B cell (primary cell): ENCODE results near the gene ATP1B2. TPM values are rescaled to one million over a fixed set of nuclear protein-coding genes. Genes with fewer than 3 reads are reported as not detected.

Experiments
- ATAC-seq: fragments of 200-7000 bp; cut with Tn5 transposase; one replicate; pipeline ENCODE4 v1.10.0; 2021; ENCODE audit warnings: low read depth, mild to moderate bottlenecking, moderate number of reproducible peaks, moderate library complexity
- CTCF ChIA-PET: fragments of 350-600 bp; sonication (Branson Sonifier 250); formaldehyde crosslinking; loops from one replicate; lab custom pipeline; 2021; ENCODE audit warnings: antibody characterized with exemption, inconsistent platforms; lab: Charles Lee
- POLR2A ChIA-PET: fragments of 350-600 bp; sonication (Branson Sonifier 250); formaldehyde crosslinking; loops from one replicate; lab custom pipeline; 2021; ENCODE audit warnings: antibody characterized with exemption; lab: Charles Lee
- DNase-seq: peaks from one replicate; pipeline ENCODE4 v3.0.0; 2013
- H2AFZ ChIP-seq: 2 replicates; pipeline ENCODE4 v1.6.1; 2012; ENCODE audit warnings: mild to moderate bottlenecking, low read depth, low read length; ENCODE audit not compliant: insufficient read depth, poor library complexity, severe bottlenecking
- H3K27ac ChIP-seq, 2 donors: 1 replicate in 1 of 2; 2 replicates in 1 of 2; pipeline ENCODE4 v1.5.1; 2012 to 2013; ENCODE audit warnings: low read length in 2 of 2, mild to moderate bottlenecking in 2 of 2, moderate library complexity in 1 of 2
- H3K27me3 ChIP-seq, 4 experiments: fragments of 200-600 bp in 1 of 4; sonication (generic) in 1 of 4; replicated peaks in 1 of 4; 1 replicate in 2 of 4; 2 replicates in 2 of 4; pipeline versions ENCODE4 v1.6.1 to v1.7.0; 2013 to 2016; ENCODE audit warnings: low read length in 3 of 4, mild to moderate bottlenecking in 2 of 4, mixed read lengths in 1 of 4, moderate library complexity in 1 of 4; ENCODE audit not compliant: insufficient read depth in 4 of 4, control insufficient read depth in 3 of 4; ENCODE audit errors: control extremely low read depth in 1 of 4
- H3K36me3 ChIP-seq, 2 experiments: replicated peaks in 1 of 2; 1 replicate in 1 of 2; 2 replicates in 1 of 2; pipeline versions ENCODE4 v1.6.1 to v1.7.1; 2013; ENCODE audit warnings: low read length in 1 of 2; ENCODE audit not compliant: insufficient read depth in 2 of 2, control insufficient read depth in 1 of 2; ENCODE audit errors: control extremely low read depth in 1 of 2, extremely low read depth in 1 of 2
- H3K4me1 ChIP-seq, 2 donors: fragments of 200-600 bp in 1 of 2; sonication (generic) in 1 of 2; 1 replicate in 1 of 2; 2 replicates in 1 of 2; pipeline versions ENCODE4 v1.5.1 to v1.6.1; 2013 to 2017; ENCODE audit warnings: low read length in 2 of 2; ENCODE audit not compliant: control insufficient read depth in 2 of 2, insufficient read depth in 2 of 2
- H3K4me2 ChIP-seq: replicated peaks from 2 replicates; pipeline ENCODE3; 2012; ENCODE audit warnings: mild to moderate bottlenecking, low read depth, low read length; ENCODE audit not compliant: poor library complexity, severe bottlenecking
- H3K4me3 ChIP-seq, 5 experiments: fragments of 200-600 bp in 1 of 5; sonication (generic) in 1 of 5; 1 replicate in 3 of 5; 2 replicates in 2 of 5; pipeline versions ENCODE4 v1.5.1 to v1.7.0; 2011 to 2016; ENCODE audit warnings: low read length in 4 of 5, mild to moderate bottlenecking in 4 of 5, low read depth in 2 of 5, control low read depth in 1 of 5, moderate library complexity in 1 of 5; ENCODE audit not compliant: insufficient read depth in 1 of 5; ENCODE audit errors: control extremely low read depth in 1 of 5, extremely low read depth in 1 of 5
- H3K79me2 ChIP-seq: fragments of 200-600 bp; sonication (generic); one replicate; pipeline ENCODE4 v1.6.0; 2016; ENCODE audit warnings: low read length; ENCODE audit not compliant: control insufficient read depth, insufficient read depth
- H3K9ac ChIP-seq: fragments of 200-600 bp; sonication (generic); 2 replicates; pipeline ENCODE4 v1.6.1; 2017; ENCODE audit warnings: mild to moderate bottlenecking, low read length, moderate library complexity
- H3K9me3 ChIP-seq, 3 donors: one replicate each; pipeline versions ENCODE4 v1.6.1 to v1.7.1; 2013; ENCODE audit warnings: low read length in 2 of 3; ENCODE audit not compliant: control insufficient read depth in 2 of 3, insufficient read depth in 1 of 3; ENCODE audit errors: control extremely low read depth in 1 of 3
- H4K20me1 ChIP-seq: 2 replicates; pipeline ENCODE4 v1.6.0; 2012; ENCODE audit warnings: mild to moderate bottlenecking, low read length; ENCODE audit not compliant: insufficient read depth, control insufficient read depth, poor library complexity, severe bottlenecking
- H3K27ac Mint-ChIP-seq: one replicate; pipeline ENCODE4 v1.8.0; 2021; ENCODE audit warnings: mixed read lengths
- H3K27me3 Mint-ChIP-seq: one replicate; pipeline ENCODE4 v1.8.0; 2021; ENCODE audit warnings: mixed read lengths
- H3K4me1 Mint-ChIP-seq: one replicate; pipeline ENCODE4 v1.8.0; 2021; ENCODE audit warnings: mixed read lengths
- H3K4me3 Mint-ChIP-seq: one replicate; pipeline ENCODE4 v1.8.0; 2021; ENCODE audit warnings: mixed read lengths
- H3K9me3 Mint-ChIP-seq: one replicate; pipeline ENCODE4 v1.8.0; 2022; ENCODE audit warnings: mixed read lengths; ENCODE audit not compliant: insufficient read depth
- EZH2 ChIP-seq: IDR thresholded peaks from 2 replicates; pipeline ENCODE4 v1.6.1; 2012; ENCODE audit warnings: borderline replicate concordance, low read depth, mild to moderate bottlenecking, moderate library complexity, low read length; ENCODE audit not compliant: insufficient read depth, poor library complexity, severe bottlenecking
- WGBS: methylation state at CpG from one replicate; pipeline ENCODE4 v1.1.5; 2013; ENCODE audit warnings: missing lambda C conversion rate; ENCODE audit not compliant: insufficient coverage; 5-methylcytosine and 5-hydroxymethylcytosine counted together
- intact Hi-C: fragments of 100-400 bp; cut with micrococcal nuclease; formaldehyde crosslinking; loops from one replicate; pipeline ENCODE4 v1.10.0; 2022
- polyA plus RNA-seq: library from polyadenylated mRNA; depleted of rRNA; stranded (reverse); fragments of >200 nt; gene quantifications from 2 replicates; pipeline ENCODE4 v1.2.3, GENCODE V29; 2012
- total RNA-seq, 2 donors: library from RNA; stranded (reverse); fragments of 120-200 nt in 1 of 2; gene quantifications; 1 replicate in 1 of 2; 2 replicates in 1 of 2; pipeline versions ENCODE4 v1.2.3 to v1.2.4, GENCODE V29; 2013 to 2022
- TF ChIP-seq, protein P1 (sequence below): fragments of 200-600 bp; IDR thresholded peaks from one replicate; pipeline ENCODE4 v1.8.0; 2022; ENCODE audit warnings: antibody characterized with exemption, mild to moderate bottlenecking

ATP1B2 gene
- total and polyA plus RNA-seq, 2 donors (not counting 1 experiment from before 2014, with no cell fraction given) = 0.39 TPM; not detected in 1

DNA sequence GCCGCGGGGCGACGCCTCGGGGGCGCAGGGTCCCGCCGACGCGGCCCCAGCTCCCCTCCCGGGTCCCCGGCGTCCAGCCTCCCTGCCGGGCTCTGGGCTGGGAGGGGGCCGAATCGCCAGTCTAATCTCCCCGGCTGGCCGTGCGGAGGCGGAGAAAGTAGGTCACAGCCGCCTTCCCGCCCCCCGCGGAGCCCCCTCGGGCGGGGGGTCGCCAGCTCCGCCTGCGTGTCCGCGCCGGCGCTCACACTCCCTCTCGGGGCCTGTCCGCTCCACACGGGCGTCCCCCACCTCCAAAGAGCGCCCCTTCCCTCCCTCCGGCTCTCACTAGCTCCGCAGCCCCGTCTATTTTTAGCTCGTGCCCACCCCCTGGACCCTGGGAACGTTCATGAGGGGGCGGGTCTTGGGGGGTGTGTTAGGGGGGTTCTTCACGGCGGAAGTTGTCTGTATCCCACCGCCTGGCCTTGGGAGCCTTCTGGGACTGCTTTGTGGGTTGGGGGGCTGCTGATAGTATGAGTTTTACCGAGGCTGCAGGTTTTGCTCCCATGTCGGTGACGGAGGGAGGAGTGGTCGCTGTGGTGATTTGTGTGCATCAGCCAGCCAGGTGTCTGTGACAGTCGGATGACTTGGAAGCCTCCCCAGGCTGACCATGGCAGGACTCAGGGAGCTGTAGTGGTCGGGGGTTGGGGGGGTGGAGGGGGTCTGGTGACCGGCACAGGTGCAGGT, 1.1 kb downstream of the ATP1B2 start:
- H3K4me3 Mint-ChIP-seq = peak overlapping the region; percentile 91
- WGBS = 7% methylated on average over 45 of the region's 54 CpGs
- ATAC-seq (no peak), DNase-seq (no peak)
- intact Hi-C loops = loop anchor here (2.0 kb wide), 1 partner anchor 35 kb away; the partner anchor contains the start of gene TP53
- Histone ChIP-seq H3K79me2 (no peaks in the 10 kb centered on the region), H3K4me1 (peaks cover 20 to 24% of the 10 kb centered on the region in 2 donors), H3K4me2 (peak overlapping the region; percentile 97), H3K27me3 (peaks cover 0 to 48% (median 29%) of the 10 kb centered on the region in 4 experiments), H3K36me3 (no peaks in the 10 kb centered on the region), H3K4me3 (peak overlapping the region in 3 of 5 experiments; percentile 47 to 74 (median 54)), H3K9ac (peak overlapping the region; percentile 67), H4K20me1 (no peaks in the 10 kb centered on the region), H3K9me3 (peaks cover 0 to 6% (median 0%) of the 10 kb centered on the region in 3 donors), H2AFZ (peak overlapping the region; percentile 77), H3K27ac (no peak overlapping the region)
- peaks cover 45% of the 10 kb centered on the region for H3K27me3 Mint-ChIP-seq
- H3K9me3 Mint-ChIP-seq = no peaks in the 10 kb centered on the region
- POLR2A ChIA-PET = interaction anchor here (0.6 to 2.2 kb wide), 4 partner anchors 34 to 841 kb away, joined by 3 to 10 read pairs (median 6); partner anchors contain the start of genes TP53 and WRAP53
- H3K4me1 Mint-ChIP-seq = peaks cover 19% of the 10 kb centered on the region
- CTCF ChIA-PET = interaction anchor here (0.7 to 1.7 kb wide), 4 partner anchors 19 to 183 kb away, joined by 3 to 9 read pairs (median 4); partner anchors contain the start of genes FXR2 and TP53
- no peak overlapping the region for H3K27ac Mint-ChIP-seq
- TF ChIP-seq, protein P1, sequence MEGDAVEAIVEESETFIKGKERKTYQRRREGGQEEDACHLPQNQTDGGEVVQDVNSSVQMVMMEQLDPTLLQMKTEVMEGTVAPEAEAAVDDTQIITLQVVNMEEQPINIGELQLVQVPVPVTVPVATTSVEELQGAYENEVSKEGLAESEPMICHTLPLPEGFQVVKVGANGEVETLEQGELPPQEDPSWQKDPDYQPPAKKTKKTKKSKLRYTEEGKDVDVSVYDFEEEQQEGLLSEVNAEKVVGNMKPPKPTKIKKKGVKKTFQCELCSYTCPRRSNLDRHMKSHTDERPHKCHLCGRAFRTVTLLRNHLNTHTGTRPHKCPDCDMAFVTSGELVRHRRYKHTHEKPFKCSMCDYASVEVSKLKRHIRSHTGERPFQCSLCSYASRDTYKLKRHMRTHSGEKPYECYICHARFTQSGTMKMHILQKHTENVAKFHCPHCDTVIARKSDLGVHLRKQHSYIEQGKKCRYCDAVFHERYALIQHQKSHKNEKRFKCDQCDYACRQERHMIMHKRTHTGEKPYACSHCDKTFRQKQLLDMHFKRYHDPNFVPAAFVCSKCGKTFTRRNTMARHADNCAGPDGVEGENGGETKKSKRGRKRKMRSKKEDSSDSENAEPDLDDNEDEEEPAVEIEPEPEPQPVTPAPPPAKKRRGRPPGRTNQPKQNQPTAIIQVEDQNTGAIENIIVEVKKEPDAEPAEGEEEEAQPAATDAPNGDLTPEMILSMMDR = no peak
- peak; percentile 70 for TF ChIP-seq EZH2
